HEK293 (cell line): ENCODE measurements around the gene DNAI1.

Experiments
- CTCF ChIA-PET: fragments of 350-600 bp; formaldehyde crosslinking; extraction: SDS; loops from one replicate; lab custom pipeline; 2021; ENCODE audit warnings: antibody characterized with exemption; lab: Yijun Ruan, JAX
- POLR2A ChIA-PET: fragments of 300-600 bp; formaldehyde crosslinking; extraction: SDS; loops from one replicate; lab custom pipeline; 2020; ENCODE audit warnings: antibody characterized with exemption, inconsistent platforms; lab: Yijun Ruan, JAX
- H3K27ac ChIP-seq: fragments of 200-500 bp; sonication (Bioruptor generic); 2 replicates; pipeline ENCODE4 v1.5.1; 2014; ENCODE audit warnings: low read depth, low read length, control low read depth, inconsistent platforms; ENCODE audit errors: extremely low read depth
- H3K36me3 ChIP-seq, 2 experiments: fragments of 200-500 bp in 1 of 2; sonication (Bioruptor generic) in 1 of 2; 1 replicate in 1 of 2; 2 replicates in 1 of 2; pipeline ENCODE4 v1.5.1; 2014 to 2017; ENCODE audit warnings: inconsistent platforms in 2 of 2, low read length in 2 of 2; ENCODE audit not compliant: control insufficient read depth in 2 of 2, insufficient read depth in 1 of 2
- H3K4me1 ChIP-seq: fragments of 200-500 bp; sonication (Bioruptor generic); 2 replicates; pipeline ENCODE4 v1.5.1; 2014; ENCODE audit warnings: mild to moderate bottlenecking, low read length, inconsistent platforms; ENCODE audit not compliant: control insufficient read depth, insufficient read depth
- H3K4me3 ChIP-seq: 2 replicates; pipeline ENCODE4 v1.5.1; 2011; ENCODE audit warnings: low read depth, mild to moderate bottlenecking, control low read depth, low read length, moderate library complexity
- H3K9me3 ChIP-seq: fragments of 200-500 bp; sonication (Bioruptor generic); 2 replicates; pipeline ENCODE4 v1.5.1; 2014; ENCODE audit warnings: low read depth, low read length, inconsistent platforms; ENCODE audit not compliant: control insufficient read depth, insufficient read depth
- GFI1B ChIP-seq: fragments of 450-650 bp; formaldehyde crosslinking; IDR thresholded peaks from 2 replicates; pipeline ENCODE4 v1.5.1; 2016; ENCODE audit warnings: missing biosample characterization, missing genetic modification characterization
- GLI2 ChIP-seq: fragments of 450-650 bp; formaldehyde crosslinking; IDR thresholded peaks from 2 replicates; pipeline ENCODE4; 2017; ENCODE audit warnings: missing biosample characterization, missing genetic modification characterization, low read depth, borderline replicate concordance
- HOXA7 ChIP-seq: sonication (generic); formaldehyde crosslinking; IDR thresholded peaks from 2 replicates; pipeline ENCODE4 v1.8.1; 2022; ENCODE audit warnings: missing genetic modification reagents, borderline replicate concordance
- PRDM1 ChIP-seq: fragments of 450-650 bp; formaldehyde crosslinking; IDR thresholded peaks from 2 replicates; pipeline ENCODE4; 2016; ENCODE audit warnings: missing biosample characterization, missing genetic modification characterization
- ZNF138 ChIP-seq: fragments of 450-650 bp; formaldehyde crosslinking; IDR thresholded peaks from 2 replicates; pipeline ENCODE4 v1.5.1; 2016; ENCODE audit warnings: missing biosample characterization, missing genetic modification characterization, borderline replicate concordance
- ZNF146 ChIP-seq: fragments of 450-650 bp; formaldehyde crosslinking; IDR thresholded peaks from 2 replicates; pipeline ENCODE4 v1.5.1; 2016; ENCODE audit warnings: missing biosample characterization, missing genetic modification characterization
- ZNF202 ChIP-seq: fragments of 450-650 bp; formaldehyde crosslinking; IDR thresholded peaks from 2 replicates; pipeline ENCODE4 v1.5.1; 2016; ENCODE audit warnings: missing biosample characterization, missing genetic modification characterization, borderline replicate concordance
- ZNF239 ChIP-seq: fragments of 450-650 bp; formaldehyde crosslinking; IDR thresholded peaks from 2 replicates; pipeline ENCODE4 v1.5.1; 2016; ENCODE audit warnings: missing biosample characterization, missing genetic modification characterization
- ZNF26 ChIP-seq: fragments of 450-650 bp; formaldehyde crosslinking; IDR thresholded peaks from 2 replicates; pipeline ENCODE4 v1.5.1; 2016; ENCODE audit warnings: missing biosample characterization, missing genetic modification characterization
- ZNF266 ChIP-seq: fragments of 450-650 bp; formaldehyde crosslinking; IDR thresholded peaks from 2 replicates; pipeline ENCODE4 v1.5.1; 2016; ENCODE audit warnings: missing biosample characterization, missing genetic modification characterization, low read depth
- ZNF362 ChIP-seq: fragments of 450-650 bp; formaldehyde crosslinking; IDR thresholded peaks from 2 replicates; pipeline ENCODE4 v1.5.1; 2016; ENCODE audit warnings: missing biosample characterization, missing genetic modification characterization
- ZNF394 ChIP-seq: fragments of 450-650 bp; formaldehyde crosslinking; IDR thresholded peaks from 2 replicates; pipeline ENCODE4 v1.5.1; 2016; ENCODE audit warnings: missing biosample characterization, missing genetic modification characterization, mild to moderate bottlenecking, moderate library complexity, borderline replicate concordance
- ZNF473 ChIP-seq: fragments of 450-650 bp; formaldehyde crosslinking; IDR thresholded peaks from 2 replicates; pipeline ENCODE4 v1.5.1; 2017; ENCODE audit warnings: missing biosample characterization, missing genetic modification characterization
- ZNF514 ChIP-seq: fragments of 450-650 bp; formaldehyde crosslinking; IDR thresholded peaks from 2 replicates; pipeline ENCODE4 v1.5.1; 2016; ENCODE audit warnings: missing biosample characterization, missing genetic modification characterization
- ZNF530 ChIP-seq: fragments of 450-650 bp; formaldehyde crosslinking; IDR thresholded peaks from 2 replicates; pipeline ENCODE4 v1.5.1; 2016; ENCODE audit warnings: low read depth, missing biosample characterization, missing genetic modification characterization
- ZNF580 ChIP-seq: fragments of 450-650 bp; formaldehyde crosslinking; IDR thresholded peaks from 2 replicates; pipeline ENCODE4 v1.5.1; 2016; ENCODE audit warnings: missing biosample characterization, missing genetic modification characterization
- ZNF704 ChIP-seq: fragments of 450-650 bp; formaldehyde crosslinking; IDR thresholded peaks from 2 replicates; pipeline ENCODE4 v1.5.1; 2016; ENCODE audit warnings: missing biosample characterization, missing genetic modification characterization
- ZNF768 ChIP-seq: fragments of 450-650 bp; formaldehyde crosslinking; IDR thresholded peaks from 2 replicates; pipeline ENCODE4 v1.5.1; 2018; ENCODE audit warnings: missing biosample characterization, mild to moderate bottlenecking, missing genetic modification characterization
- TF ChIP-seq, protein P1 (sequence below): fragments of 450-650 bp; formaldehyde crosslinking; IDR thresholded peaks from 2 replicates; pipeline ENCODE4 v1.5.1; 2016; ENCODE audit warnings: missing biosample characterization, missing genetic modification characterization
- TF ChIP-seq, protein P2 (sequence below): fragments of 450-650 bp; formaldehyde crosslinking; IDR thresholded peaks from 2 replicates; pipeline ENCODE4 v1.5.1; 2016; ENCODE audit warnings: missing biosample characterization, missing genetic modification characterization, borderline replicate concordance
- TF ChIP-seq, protein P3 (sequence below): fragments of 450-650 bp; formaldehyde crosslinking; IDR thresholded peaks from 2 replicates; pipeline ENCODE4; 2016; ENCODE audit warnings: missing biosample characterization, missing genetic modification characterization

Gene DNAI1

DNA sequence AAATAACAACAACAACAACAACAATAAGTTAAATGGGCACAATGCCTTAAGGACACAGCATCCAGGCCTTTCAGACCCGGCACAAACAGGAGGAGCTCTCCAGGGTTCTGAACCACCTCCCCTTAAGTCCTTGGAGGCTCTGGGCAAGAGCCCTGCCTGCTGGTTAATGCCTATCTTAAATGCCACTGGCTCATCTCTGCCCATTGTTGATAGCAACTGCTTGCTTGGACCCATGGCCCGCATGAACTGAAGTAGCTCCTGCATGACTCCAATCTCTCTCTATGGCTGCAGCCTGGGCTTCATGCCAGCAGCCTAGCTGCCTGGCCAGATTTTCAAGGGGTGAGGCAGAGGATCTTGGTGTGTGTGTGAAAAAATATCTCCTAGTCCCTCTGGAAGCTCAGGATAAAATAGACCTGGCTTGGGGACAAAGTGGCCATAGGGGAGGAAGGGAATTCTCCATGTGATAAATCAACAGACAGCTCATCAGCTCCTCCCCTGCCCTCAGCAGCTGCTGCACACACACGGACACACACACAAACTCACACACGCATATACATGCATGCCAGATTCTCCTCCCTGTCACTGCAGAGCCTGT is 27.7 kb upstream of the DNAI1 start (continued):
- TF ChIP-seq, protein P1, sequence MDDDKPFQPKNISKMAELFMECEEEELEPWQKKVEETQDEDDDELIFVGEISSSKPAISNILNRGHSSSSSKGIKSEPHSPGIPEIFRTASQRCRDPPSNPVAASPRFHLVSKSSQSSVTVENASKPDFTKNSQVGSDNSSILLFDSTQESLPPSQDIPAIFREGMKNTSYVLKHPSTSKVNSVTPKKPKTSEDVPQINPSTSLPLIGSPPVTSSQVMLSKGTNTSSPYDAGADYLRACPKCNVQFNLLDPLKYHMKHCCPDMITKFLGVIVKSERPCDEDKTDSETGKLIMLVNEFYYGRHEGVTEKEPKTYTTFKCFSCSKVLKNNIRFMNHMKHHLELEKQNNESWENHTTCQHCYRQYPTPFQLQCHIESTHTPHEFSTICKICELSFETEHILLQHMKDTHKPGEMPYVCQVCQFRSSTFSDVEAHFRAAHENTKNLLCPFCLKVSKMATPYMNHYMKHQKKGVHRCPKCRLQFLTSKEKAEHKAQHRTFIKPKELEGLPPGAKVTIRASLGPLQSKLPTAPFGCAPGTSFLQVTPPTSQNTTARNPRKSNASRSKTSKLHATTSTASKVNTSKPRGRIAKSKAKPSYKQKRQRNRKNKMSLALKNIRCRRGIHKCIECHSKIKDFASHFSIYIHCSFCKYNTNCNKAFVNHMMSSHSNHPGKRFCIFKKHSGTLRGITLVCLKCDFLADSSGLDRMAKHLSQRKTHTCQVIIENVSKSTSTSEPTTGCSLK (tag by site-specific recombination) = no peak

DNA sequence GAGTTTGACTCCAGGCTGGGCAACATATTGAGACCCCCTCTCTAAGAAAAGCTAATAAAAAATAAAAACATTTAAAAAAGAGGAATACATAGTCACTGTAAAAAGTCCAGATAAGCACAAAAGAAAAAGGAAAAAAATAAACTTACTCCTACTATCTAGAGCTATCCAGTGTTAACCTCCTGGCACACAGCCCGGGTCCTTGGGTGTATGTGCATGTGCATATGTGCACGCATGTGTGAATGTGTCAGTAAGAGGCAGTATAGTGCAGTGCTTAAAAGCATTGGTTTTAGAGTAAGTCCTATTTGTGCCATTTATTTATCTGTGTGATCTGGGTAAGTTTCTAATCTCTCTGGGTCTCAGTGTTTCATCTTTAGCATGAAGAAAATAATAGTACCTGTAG is 26.9 kb upstream of the DNAI1 start:
- TF ChIP-seq ZNF514 = no peak
- no peak for TF ChIP-seq ZNF138
- no peak for TF ChIP-seq ZNF146 (tag by site-specific recombination)
- TF ChIP-seq, protein P2, sequence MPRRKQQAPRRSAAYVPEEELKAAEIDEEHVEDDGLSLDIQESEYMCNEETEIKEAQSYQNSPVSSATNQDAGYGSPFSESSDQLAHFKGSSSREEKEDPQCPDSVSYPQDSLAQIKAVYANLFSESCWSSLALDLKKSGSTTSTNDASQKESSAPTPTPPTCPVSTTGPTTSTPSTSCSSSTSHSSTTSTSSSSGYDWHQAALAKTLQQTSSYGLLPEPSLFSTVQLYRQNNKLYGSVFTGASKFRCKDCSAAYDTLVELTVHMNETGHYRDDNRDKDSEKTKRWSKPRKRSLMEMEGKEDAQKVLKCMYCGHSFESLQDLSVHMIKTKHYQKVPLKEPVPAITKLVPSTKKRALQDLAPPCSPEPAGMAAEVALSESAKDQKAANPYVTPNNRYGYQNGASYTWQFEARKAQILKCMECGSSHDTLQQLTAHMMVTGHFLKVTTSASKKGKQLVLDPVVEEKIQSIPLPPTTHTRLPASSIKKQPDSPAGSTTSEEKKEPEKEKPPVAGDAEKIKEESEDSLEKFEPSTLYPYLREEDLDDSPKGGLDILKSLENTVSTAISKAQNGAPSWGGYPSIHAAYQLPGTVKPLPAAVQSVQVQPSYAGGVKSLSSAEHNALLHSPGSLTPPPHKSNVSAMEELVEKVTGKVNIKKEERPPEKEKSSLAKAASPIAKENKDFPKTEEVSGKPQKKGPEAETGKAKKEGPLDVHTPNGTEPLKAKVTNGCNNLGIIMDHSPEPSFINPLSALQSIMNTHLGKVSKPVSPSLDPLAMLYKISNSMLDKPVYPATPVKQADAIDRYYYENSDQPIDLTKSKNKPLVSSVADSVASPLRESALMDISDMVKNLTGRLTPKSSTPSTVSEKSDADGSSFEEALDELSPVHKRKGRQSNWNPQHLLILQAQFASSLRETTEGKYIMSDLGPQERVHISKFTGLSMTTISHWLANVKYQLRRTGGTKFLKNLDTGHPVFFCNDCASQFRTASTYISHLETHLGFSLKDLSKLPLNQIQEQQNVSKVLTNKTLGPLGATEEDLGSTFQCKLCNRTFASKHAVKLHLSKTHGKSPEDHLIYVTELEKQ (tag by site-specific recombination) = no peak
- TF ChIP-seq ZNF362 = no peak
- no peak for TF ChIP-seq PRDM1 (tag by site-specific recombination)
- no peak for TF ChIP-seq ZNF394 (tag by site-specific recombination)
- no peak for TF ChIP-seq ZNF266
- no peak for TF ChIP-seq ZNF530 (tag by site-specific recombination)
- no peak for TF ChIP-seq GLI2 (tag by site-specific recombination)
- TF ChIP-seq ZNF580 (tag by site-specific recombination) = no peak
- TF ChIP-seq ZNF202 (tag by site-specific recombination) = no peak
- TF ChIP-seq, protein P3, sequence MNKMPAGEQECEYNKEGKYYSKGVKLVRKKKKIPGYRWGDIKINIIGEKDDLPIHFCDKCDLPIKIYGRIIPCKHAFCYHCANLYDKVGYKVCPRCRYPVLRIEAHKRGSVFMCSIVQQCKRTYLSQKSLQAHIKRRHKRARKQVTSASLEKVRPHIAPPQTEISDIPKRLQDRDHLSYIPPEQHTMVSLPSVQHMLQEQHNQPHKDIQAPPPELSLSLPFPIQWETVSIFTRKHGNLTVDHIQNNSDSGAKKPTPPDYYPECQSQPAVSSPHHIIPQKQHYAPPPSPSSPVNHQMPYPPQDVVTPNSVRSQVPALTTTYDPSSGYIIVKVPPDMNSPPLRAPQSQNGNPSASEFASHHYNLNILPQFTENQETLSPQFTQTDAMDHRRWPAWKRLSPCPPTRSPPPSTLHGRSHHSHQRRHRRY (tag by site-specific recombination) = no peak
- no peak for TF ChIP-seq ZNF768 (tag by site-specific recombination)
- no peak for TF ChIP-seq ZNF239 (tag by site-specific recombination)
- TF ChIP-seq ZNF704 (tag by site-specific recombination) = no peak
- no peak for TF ChIP-seq GFI1B (tag by site-specific recombination)
- no peak for TF ChIP-seq ZNF26 (tag by site-specific recombination)
- no peak for TF ChIP-seq HOXA7 (CRISPR knock-in tag)
- TF ChIP-seq ZNF473 (tag by site-specific recombination) = no peak
- no peaks in the 10 kb centered on the region for H3K4me1 ChIP-seq
- H3K9me3 ChIP-seq = no peaks in the 10 kb centered on the region
- no peak overlapping the region for H3K4me3 ChIP-seq
- peaks cover 0 to 18% of the 10 kb centered on the region in 2 experiments; a peak in 2 of 3 replicates for H3K36me3 ChIP-seq
- ChIA-PET POLR2A (no interaction called here), CTCF (interaction anchor here (0.9 to 4.3 kb wide), 9 partner anchors 8 to 180 kb away, joined by 3 to 33 read pairs (median 7); no protein-coding TSS in a partner anchor)
- no peak overlapping the region for H3K27ac ChIP-seq
